GM21717 (cell line): ENCODE measurements around the gene SMPD3.

Source experiments
- ATAC-seq: cut with Tn5 transposase; IDR thresholded peaks from one replicate; pipeline ENCODE4 v1.9.1; 2021; ENCODE audit warnings: mild to moderate bottlenecking, moderate library complexity; ENCODE audit not compliant: unreplicated experiment

The SMPD3 gene

GRCh38 chr16:68408428-68408827, 39.9 kb downstream of the SMPD3 start:
- no peak for ATAC-seq

- no peak for ATAC-seq
Observed at GRCh38 chr16:68406458-68407152, 41.7 kb downstream of the SMPD3 start.

GRCh38 chr16:68404736-68405345, 43.5 kb downstream of the SMPD3 start:
- no peak for ATAC-seq

GRCh38 chr16:68403704-68404103, 44.6 kb downstream of the SMPD3 start:
- no peak for ATAC-seq

GRCh38 chr16:68403177-68403576, 45.1 kb downstream of the SMPD3 start:
- ATAC-seq, result no peak

- no peak for ATAC-seq
Observed at GRCh38 chr16:68402748-68403040, 45.6 kb downstream of the SMPD3 start.

- ATAC-seq, result no peak
Observed at GRCh38 chr16:68401871-68402747, 46.2 kb downstream of the SMPD3 start.

- ATAC-seq, result no peak
Observed at GRCh38 chr16:68400924-68401460, 47.3 kb downstream of the SMPD3 start.

GRCh38 chr16:68400083-68400923, 48.0 kb downstream of the SMPD3 start:
- ATAC-seq, result no peak

- no peak for ATAC-seq
Observed at GRCh38 chr16:68399456-68399855, 48.9 kb downstream of the SMPD3 start.

GRCh38 chr16:68397710-68398201, 50.6 kb downstream of the SMPD3 start:
- ATAC-seq, result no peak

GRCh38 chr16:68396481-68396880, 51.8 kb downstream of the SMPD3 start:
- no peak for ATAC-seq

- ATAC-seq, result no peak
Observed at GRCh38 chr16:68395815-68396214, 52.5 kb downstream of the SMPD3 start.

GRCh38 chr16:68395167-68395786, 53.0 kb downstream of the SMPD3 start:
- ATAC-seq, result no peak

- ATAC-seq, result no peak
Observed at GRCh38 chr16:68393333-68393732, 55.0 kb downstream of the SMPD3 start.

GRCh38 chr16:68389750-68390371, 58.4 kb downstream of the SMPD3 start:
- no peak for ATAC-seq

- no peak for ATAC-seq
Observed at GRCh38 chr16:68389006-68389405, 59.3 kb downstream of the SMPD3 start.

- ATAC-seq, result no peak
Observed at GRCh38 chr16:68388124-68388523, 60.2 kb downstream of the SMPD3 start.

- ATAC-seq, result no peak
Observed at GRCh38 chr16:68387301-68387700, 61.0 kb downstream of the SMPD3 start.

GRCh38 chr16:68386628-68387027, 61.7 kb downstream of the SMPD3 start:
- no peak for ATAC-seq
